Fibroblast of villous mesenchyme (primary cell): ENCODE data around the gene TCEAL3. TPM values are rescaled to one million over a fixed set of nuclear protein-coding genes. Genes with fewer than 3 reads are reported as not detected.

ENCODE experiments used
- DNase-seq: peaks from one replicate; pipeline ENCODE4 v3.0.0-alpha.2; 2010; ENCODE audit warnings: low read depth
- H3K4me3 ChIP-seq: 2 replicates; pipeline ENCODE4 v1.5.1; 2011; ENCODE audit warnings: low read depth, mild to moderate bottlenecking, low read length
- CTCF ChIP-seq: IDR thresholded peaks from 2 replicates; pipeline ENCODE4 v1.5.1; 2012; ENCODE audit warnings: low read depth, mild to moderate bottlenecking, low read length; ENCODE audit not compliant: insufficient read depth
- total RNA-seq: library from RNA; depleted of rRNA; stranded (reverse); fragments of >200 nt; gene quantifications from 2 replicates; pipeline ENCODE4 v1.2.3, GENCODE V29; 2012

The TCEAL3 gene
- total RNA-seq, 1 donor, result 19.4 TPM

- no peak for DNase-seq
- no peak for TF ChIP-seq CTCF
- H3K4me3 ChIP-seq, result peak overlapping the region; percentile 75
Measured at GRCh38 chrX:103608306-103608963, 672 bp downstream of the TCEAL3 start.

GRCh38 chrX:103610282-103610681 lies 2.5 kb downstream of the TCEAL3 start:
- no peak for DNase-seq
- no peak for TF ChIP-seq CTCF
- no peak overlapping the region for H3K4me3 ChIP-seq

GRCh38 chrX:103613362-103613890 lies 5.7 kb downstream of the TCEAL3 start:
- TF ChIP-seq CTCF, result no peak
- no peak overlapping the region for H3K4me3 ChIP-seq
- no peak for DNase-seq

GRCh38 chrX:103614999-103615398 lies 7.2 kb downstream of the TCEAL3 start:
- no peak for TF ChIP-seq CTCF
- DNase-seq, result no peak
- H3K4me3 ChIP-seq, result no peak overlapping the region

- DNase-seq, result no peak
- TF ChIP-seq CTCF, result no peak
- H3K4me3 ChIP-seq, result no peak overlapping the region
Measured at GRCh38 chrX:103615781-103616371, 8.1 kb downstream of the TCEAL3 start.

GRCh38 chrX:103616676-103617186 lies 9.0 kb downstream of the TCEAL3 start:
- no peak for TF ChIP-seq CTCF
- DNase-seq, result no peak
- H3K4me3 ChIP-seq, result no peak overlapping the region

- H3K4me3 ChIP-seq, result no peak overlapping the region
- no peak for TF ChIP-seq CTCF
- DNase-seq, result no peak
Measured at GRCh38 chrX:103624111-103624510, 16.3 kb downstream of the TCEAL3 start.
